Neutrophil (primary cell): ENCODE measurements around the gene MRPL11.
"Not testable (repeated sequence)": the region's sequence is repeated elsewhere in the genome, so short reads cannot be mapped to it uniquely, and the experiment has no call there.

Experiments used
- H3K27ac ChIP-seq: fragments of 200-600 bp; sonication (generic); 2 replicates; pipeline ENCODE4 v1.5.1; 2016; ENCODE audit warnings: mild to moderate bottlenecking, moderate library complexity
- H3K27me3 ChIP-seq: fragments of 200-600 bp; sonication (generic); 2 replicates; pipeline ENCODE4 v1.6.0; 2016; ENCODE audit warnings: mild to moderate bottlenecking
- H3K36me3 ChIP-seq: fragments of 200-600 bp; sonication (generic); 2 replicates; pipeline ENCODE4 v1.5.1; 2017
- H3K4me1 ChIP-seq, 2 experiments: fragments of 200-600 bp in 1 of 2; sonication (generic) in 1 of 2; 1 replicate in 1 of 2; 2 replicates in 1 of 2; pipeline versions ENCODE4 v1.5.1 to v1.6.1; 2013 to 2016; ENCODE audit warnings: low read depth in 1 of 2, low read length in 1 of 2, mild to moderate bottlenecking in 1 of 2, moderate library complexity in 1 of 2; ENCODE audit not compliant: control insufficient read depth in 1 of 2, insufficient read depth in 1 of 2
- H3K4me3 ChIP-seq, 2 experiments: fragments of 200-600 bp in 1 of 2; sonication (generic) in 1 of 2; 1 replicate in 1 of 2; 2 replicates in 1 of 2; pipeline ENCODE4 v1.5.1; 2013 to 2016; ENCODE audit warnings: low read depth in 1 of 2, low read length in 1 of 2, mild to moderate bottlenecking in 1 of 2, moderate library complexity in 1 of 2
- H3K9me3 ChIP-seq: fragments of 200-600 bp; sonication (generic); 2 replicates; pipeline ENCODE4 v1.5.1; 2016
- TF ChIP-seq, protein P1 (sequence below): fragments of 200-600 bp; sonication (generic); IDR thresholded peaks from 2 replicates; pipeline ENCODE4 v1.5.1; 2016; ENCODE audit warnings: antibody characterized with exemption

Gene MRPL11

DNA sequence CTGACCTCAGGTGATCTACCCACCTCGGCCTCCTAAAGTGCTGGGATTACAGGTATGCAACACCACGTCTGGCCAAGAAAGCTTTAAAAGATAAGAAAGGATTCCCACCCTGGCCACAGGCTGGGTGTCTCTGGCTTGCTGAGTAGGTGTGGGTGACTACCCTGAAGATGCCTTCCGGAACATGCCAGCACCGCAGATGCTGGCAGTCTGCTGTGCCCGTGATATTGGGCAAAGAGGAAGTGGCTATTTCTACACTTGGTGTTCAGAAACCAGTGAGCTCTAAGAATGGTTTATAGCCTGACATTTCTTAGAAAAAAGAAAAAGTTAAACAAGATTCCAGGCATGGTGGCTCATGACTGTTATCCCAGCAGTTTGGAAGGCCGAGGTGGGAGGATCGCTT, 6.1 kb downstream of the MRPL11 start:
- peak overlapping the region; percentile 68 for H3K27ac ChIP-seq
- H3K4me3 ChIP-seq = no peak overlapping the region
- H3K9me3 ChIP-seq = no peaks in the 10 kb centered on the region
- peaks cover 14 to 21% of the 10 kb centered on the region in 2 experiments for H3K4me1 ChIP-seq
- H3K36me3 ChIP-seq = peaks cover 7% of the 10 kb centered on the region
- TF ChIP-seq, protein P1, sequence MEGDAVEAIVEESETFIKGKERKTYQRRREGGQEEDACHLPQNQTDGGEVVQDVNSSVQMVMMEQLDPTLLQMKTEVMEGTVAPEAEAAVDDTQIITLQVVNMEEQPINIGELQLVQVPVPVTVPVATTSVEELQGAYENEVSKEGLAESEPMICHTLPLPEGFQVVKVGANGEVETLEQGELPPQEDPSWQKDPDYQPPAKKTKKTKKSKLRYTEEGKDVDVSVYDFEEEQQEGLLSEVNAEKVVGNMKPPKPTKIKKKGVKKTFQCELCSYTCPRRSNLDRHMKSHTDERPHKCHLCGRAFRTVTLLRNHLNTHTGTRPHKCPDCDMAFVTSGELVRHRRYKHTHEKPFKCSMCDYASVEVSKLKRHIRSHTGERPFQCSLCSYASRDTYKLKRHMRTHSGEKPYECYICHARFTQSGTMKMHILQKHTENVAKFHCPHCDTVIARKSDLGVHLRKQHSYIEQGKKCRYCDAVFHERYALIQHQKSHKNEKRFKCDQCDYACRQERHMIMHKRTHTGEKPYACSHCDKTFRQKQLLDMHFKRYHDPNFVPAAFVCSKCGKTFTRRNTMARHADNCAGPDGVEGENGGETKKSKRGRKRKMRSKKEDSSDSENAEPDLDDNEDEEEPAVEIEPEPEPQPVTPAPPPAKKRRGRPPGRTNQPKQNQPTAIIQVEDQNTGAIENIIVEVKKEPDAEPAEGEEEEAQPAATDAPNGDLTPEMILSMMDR = no peak
- no peaks in the 10 kb centered on the region for H3K27me3 ChIP-seq

DNA sequence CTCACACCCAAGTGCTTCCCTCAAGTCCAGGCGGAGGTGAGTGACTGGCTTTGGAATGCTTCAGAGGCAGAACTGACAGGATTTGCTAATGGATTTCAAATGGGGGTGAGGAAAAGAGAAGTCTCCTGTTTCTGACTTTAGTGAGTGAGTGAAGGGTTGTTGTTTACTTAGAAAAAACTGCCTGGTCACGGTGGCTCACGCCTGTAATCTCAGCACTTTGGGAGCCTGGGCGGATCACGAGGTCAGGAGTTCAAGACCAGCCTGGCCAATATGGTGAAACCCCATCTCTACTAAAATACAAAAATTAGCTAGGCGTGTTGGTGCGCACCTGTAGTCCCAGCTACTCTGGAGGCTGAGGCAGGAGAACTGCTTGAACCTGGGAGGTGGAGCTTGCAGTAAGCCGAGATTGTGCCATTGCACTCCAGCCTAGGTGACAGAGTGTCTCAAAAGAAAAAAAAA, 6.7 kb downstream of the MRPL11 start:
- peaks cover 14 to 21% of the 10 kb centered on the region in 2 experiments for H3K4me1 ChIP-seq
- not testable (repeated sequence) for H3K36me3 ChIP-seq, H3K9me3 ChIP-seq, H3K4me3 ChIP-seq, H3K27ac ChIP-seq, H3K27me3 ChIP-seq

DNA sequence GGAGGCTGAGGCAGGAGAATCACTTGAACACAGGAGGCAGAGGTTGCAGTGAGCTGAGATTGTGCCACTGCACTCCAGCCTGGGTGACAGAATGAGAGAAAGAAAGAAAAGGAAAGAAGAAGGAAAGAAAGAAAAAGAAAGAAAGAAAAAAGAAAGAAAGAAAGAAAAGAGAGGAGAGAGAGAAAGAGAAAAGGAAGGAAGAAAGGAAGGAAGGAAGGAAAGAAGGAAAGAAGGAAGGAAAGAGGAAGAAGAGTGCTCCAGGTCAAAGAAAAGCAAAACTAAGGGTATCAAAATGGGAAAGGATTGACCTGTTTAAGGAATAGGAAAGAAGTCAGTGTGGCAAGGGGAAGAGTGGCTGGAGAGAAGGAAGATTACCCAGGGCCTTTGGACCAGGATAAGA, 7.4 kb downstream of the MRPL11 start:
- not testable (repeated sequence) for H3K4me3 ChIP-seq, H3K27ac ChIP-seq, H3K9me3 ChIP-seq, H3K36me3 ChIP-seq
- Histone ChIP-seq H3K27me3 (peaks cover 11% of the 10 kb centered on the region), H3K4me1 (peaks cover 14 to 21% of the 10 kb centered on the region in 2 experiments)

DNA sequence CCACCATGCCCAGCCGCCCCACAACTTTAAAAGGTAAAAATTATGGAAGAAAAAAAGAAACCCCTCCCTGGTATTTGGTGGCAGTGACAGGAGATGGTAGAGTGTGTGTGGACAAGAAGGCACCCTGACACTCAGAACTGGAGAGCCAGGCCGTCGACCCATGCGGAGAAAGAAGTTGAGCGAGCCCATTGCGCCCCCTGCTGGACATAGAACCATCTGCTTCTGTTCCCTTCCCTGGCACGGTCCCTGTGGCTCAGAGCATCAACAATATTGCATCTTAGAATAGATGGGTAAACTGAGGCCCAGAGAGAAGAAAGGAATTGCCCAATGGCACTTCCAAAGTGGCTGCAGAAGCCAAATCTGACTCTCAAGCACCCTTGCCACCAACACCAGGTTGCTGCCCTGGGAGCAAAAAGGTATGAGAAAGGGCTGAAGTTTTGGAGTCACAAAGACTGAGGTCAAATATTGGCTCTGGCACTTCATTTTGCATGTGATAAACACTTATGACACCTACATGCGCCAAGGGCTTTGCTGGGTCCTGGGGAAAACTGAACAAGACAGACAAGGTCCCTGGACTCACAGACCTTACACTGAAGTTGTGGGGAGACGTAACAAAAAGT, 8.6 kb downstream of the MRPL11 start:
- Histone ChIP-seq H3K4me3 (no peak overlapping the region), H3K4me1 (peaks cover 14 to 21% of the 10 kb centered on the region in 2 experiments), H3K36me3 (no peaks in the 10 kb centered on the region), H3K27ac (no peak overlapping the region), H3K9me3 (no peaks in the 10 kb centered on the region), H3K27me3 (peaks cover 20% of the 10 kb centered on the region)
- TF ChIP-seq, protein P1 = peak; percentile 67

DNA sequence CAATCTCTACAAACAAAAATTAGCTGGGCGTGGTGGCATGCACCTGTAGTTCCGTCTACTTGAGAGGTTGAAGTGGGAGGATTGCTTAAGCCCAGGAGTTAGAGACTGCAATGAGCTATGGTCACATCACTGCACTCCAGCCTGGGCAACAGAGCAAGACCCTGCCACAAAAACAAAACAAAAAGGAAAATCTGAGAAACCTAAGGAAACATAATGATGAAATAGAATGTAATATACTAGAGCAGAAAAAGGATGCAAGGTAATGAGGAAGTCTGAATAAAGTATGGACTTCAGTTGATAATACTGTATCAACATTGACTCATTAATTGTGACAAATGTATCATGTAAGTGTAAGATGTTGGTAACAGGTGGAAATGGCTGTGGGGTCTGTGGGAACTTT, 9.7 kb downstream of the MRPL11 start:
- no peaks in the 10 kb centered on the region for H3K36me3 ChIP-seq
- H3K4me1 ChIP-seq = peaks cover 14 to 21% of the 10 kb centered on the region in 2 experiments
- H3K9me3 ChIP-seq = no peaks in the 10 kb centered on the region
- H3K4me3 ChIP-seq = no peak overlapping the region
- H3K27ac ChIP-seq = no peak overlapping the region
- peaks cover 32% of the 10 kb centered on the region for H3K27me3 ChIP-seq
- TF ChIP-seq, protein P1 = no peak

DNA sequence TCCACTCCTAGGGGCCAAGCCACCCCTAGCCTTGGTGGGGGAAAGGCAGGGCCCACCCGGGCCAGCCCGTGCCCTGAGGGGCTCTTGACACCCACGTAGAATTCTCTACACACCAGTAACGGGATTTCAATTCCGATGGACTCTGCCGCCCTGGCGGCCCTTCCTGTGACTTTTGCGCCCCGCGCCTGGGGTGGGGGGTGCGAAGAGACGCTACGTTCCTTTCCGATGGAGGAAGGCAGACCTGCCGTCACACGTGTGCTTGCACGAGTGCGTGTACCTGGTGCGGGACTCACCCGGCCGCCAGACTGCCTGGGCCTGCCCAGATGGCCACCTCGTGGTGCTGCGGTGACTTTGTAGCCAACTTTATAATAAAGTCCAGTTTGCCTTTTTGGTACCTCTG, 12.3 kb downstream of the MRPL11 start:
- Histone ChIP-seq H3K4me1 (no peaks in the 10 kb centered on the region), H3K4me3 (no peak overlapping the region), H3K27me3 (peaks cover 41% of the 10 kb centered on the region), H3K36me3 (no peaks in the 10 kb centered on the region), H3K27ac (no peak overlapping the region), H3K9me3 (no peaks in the 10 kb centered on the region)
- TF ChIP-seq, protein P1 = no peak
